HUDEP-2 (cell line): ENCODE measurements around the gene CD69.
A peak's percentile ranks its signal among the peaks of the same experiment; 100 is the strongest.
"Not testable (repeated sequence)": the region's sequence is repeated elsewhere in the genome, so short reads cannot be mapped to it uniquely, and the experiment has no call there.

Experiments
- DNase-seq, 76 experiments: peaks; one replicate each; lab custom pipeline; 2025; ENCODE audit not compliant: unreplicated experiment in 76 of 76; lab: John Stamatoyannopoulos, UW

Gene CD69

GRCh38 chr12:9724023-9724422, 36.7 kb downstream of the CD69 start:
- DNase-seq, result no peak

GRCh38 chr12:9721394-9722092, 39.2 kb downstream of the CD69 start:
- DNase-seq, result no peak

- DNase-seq, result no peak
Measured at GRCh38 chr12:9719790-9720189, 40.9 kb downstream of the CD69 start.

GRCh38 chr12:9718968-9719367, 41.7 kb downstream of the CD69 start:
- DNase-seq, result no peak

- no peak for DNase-seq
Measured at GRCh38 chr12:9717070-9717925, 43.4 kb downstream of the CD69 start.

- not testable (repeated sequence) for DNase-seq
Measured at GRCh38 chr12:9713032-9713558, 47.6 kb downstream of the CD69 start.

GRCh38 chr12:9711664-9712063, 49.0 kb downstream of the CD69 start:
- DNase-seq, result no peak

GRCh38 chr12:9710584-9711375, 49.9 kb downstream of the CD69 start:
- no peak for DNase-seq

- no peak for DNase-seq
Measured at GRCh38 chr12:9708853-9709252, 51.8 kb downstream of the CD69 start.

GRCh38 chr12:9707864-9708808, 52.6 kb downstream of the CD69 start:
- peak in 53 of 76 experiments; percentile 2 to 61 (median 25) for DNase-seq

- no peak for DNase-seq
Measured at GRCh38 chr12:9707356-9707755, 53.3 kb downstream of the CD69 start.

- no peak for DNase-seq
Measured at GRCh38 chr12:9706086-9706685, 54.5 kb downstream of the CD69 start.

- not testable (repeated sequence) for DNase-seq
Measured at GRCh38 chr12:9704561-9704960, 56.1 kb downstream of the CD69 start.
